PFSK-1 (cell line): ENCODE results near the gene NRCAM.

ENCODE experiments used
- FOXP2 ChIP-seq: optimal IDR thresholded peaks from 2 replicates; pipeline ENCODE3; 2011; ENCODE audit warnings: borderline replicate concordance, control low read depth, inconsistent platforms; ENCODE audit not compliant: insufficient read depth; ENCODE audit errors: extremely low read length, extremely low read depth
- POLR2AphosphoS5 ChIP-seq: IDR thresholded peaks from 2 replicates; pipeline ENCODE4 v1.6.1; 2012; ENCODE audit warnings: low read depth, mild to moderate bottlenecking, control low read depth, low read length, moderate library complexity
- SIN3A ChIP-seq: IDR thresholded peaks from 2 replicates; pipeline ENCODE4 v1.6.1; 2012; ENCODE audit warnings: mild to moderate bottlenecking, low read length, moderate library complexity, borderline replicate concordance; ENCODE audit not compliant: insufficient read depth
- TAF1 ChIP-seq: IDR thresholded peaks from 2 replicates; pipeline ENCODE4 v1.6.1; 2012; ENCODE audit warnings: low read length, control low read depth, borderline replicate concordance; ENCODE audit not compliant: insufficient read depth
- TF ChIP-seq, protein P1 (sequence below), 2 experiments: IDR thresholded peaks; 2 replicates each; pipeline versions ENCODE4 v1.6.1 to v1.8.0; 2011 to 2012; ENCODE audit warnings: low read depth in 2 of 2, low read length in 2 of 2, control low read depth in 1 of 2, inconsistent platforms in 1 of 2, mild to moderate bottlenecking in 1 of 2, moderate library complexity in 1 of 2; ENCODE audit not compliant: insufficient read depth in 1 of 2

NRCAM gene

DNA sequence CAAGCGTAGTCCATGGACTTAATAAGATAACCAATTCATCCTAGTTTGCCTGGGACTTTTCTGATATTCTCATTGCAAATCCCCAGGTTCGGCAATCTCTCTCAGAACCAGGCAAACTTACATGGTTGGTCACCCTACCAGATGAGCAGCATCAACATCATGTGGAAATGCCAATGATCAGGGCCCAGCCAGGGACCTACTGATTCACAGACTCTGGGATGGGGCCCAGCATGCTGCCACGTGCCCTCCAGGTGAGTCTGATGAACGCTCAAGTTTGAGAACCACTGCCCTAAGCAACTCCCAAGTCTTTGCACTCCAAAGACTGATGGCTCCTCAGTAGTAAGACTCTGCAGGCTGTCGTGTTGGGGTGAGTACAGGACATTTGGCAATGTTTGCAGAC lies 328.8 kb downstream of the NRCAM start:
- TF ChIP-seq SIN3A: no peak
- TF ChIP-seq TAF1: no peak
- no peak for TF ChIP-seq FOXP2
- TF ChIP-seq, protein P1, sequence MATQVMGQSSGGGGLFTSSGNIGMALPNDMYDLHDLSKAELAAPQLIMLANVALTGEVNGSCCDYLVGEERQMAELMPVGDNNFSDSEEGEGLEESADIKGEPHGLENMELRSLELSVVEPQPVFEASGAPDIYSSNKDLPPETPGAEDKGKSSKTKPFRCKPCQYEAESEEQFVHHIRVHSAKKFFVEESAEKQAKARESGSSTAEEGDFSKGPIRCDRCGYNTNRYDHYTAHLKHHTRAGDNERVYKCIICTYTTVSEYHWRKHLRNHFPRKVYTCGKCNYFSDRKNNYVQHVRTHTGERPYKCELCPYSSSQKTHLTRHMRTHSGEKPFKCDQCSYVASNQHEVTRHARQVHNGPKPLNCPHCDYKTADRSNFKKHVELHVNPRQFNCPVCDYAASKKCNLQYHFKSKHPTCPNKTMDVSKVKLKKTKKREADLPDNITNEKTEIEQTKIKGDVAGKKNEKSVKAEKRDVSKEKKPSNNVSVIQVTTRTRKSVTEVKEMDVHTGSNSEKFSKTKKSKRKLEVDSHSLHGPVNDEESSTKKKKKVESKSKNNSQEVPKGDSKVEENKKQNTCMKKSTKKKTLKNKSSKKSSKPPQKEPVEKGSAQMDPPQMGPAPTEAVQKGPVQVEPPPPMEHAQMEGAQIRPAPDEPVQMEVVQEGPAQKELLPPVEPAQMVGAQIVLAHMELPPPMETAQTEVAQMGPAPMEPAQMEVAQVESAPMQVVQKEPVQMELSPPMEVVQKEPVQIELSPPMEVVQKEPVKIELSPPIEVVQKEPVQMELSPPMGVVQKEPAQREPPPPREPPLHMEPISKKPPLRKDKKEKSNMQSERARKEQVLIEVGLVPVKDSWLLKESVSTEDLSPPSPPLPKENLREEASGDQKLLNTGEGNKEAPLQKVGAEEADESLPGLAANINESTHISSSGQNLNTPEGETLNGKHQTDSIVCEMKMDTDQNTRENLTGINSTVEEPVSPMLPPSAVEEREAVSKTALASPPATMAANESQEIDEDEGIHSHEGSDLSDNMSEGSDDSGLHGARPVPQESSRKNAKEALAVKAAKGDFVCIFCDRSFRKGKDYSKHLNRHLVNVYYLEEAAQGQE (IDR thresholded peaks at IDR 0.05; ENCODE audit: insufficient read depth in 1 of 2, low read depth in 2 of 2, low read length in 2 of 2): no peak

DNA sequence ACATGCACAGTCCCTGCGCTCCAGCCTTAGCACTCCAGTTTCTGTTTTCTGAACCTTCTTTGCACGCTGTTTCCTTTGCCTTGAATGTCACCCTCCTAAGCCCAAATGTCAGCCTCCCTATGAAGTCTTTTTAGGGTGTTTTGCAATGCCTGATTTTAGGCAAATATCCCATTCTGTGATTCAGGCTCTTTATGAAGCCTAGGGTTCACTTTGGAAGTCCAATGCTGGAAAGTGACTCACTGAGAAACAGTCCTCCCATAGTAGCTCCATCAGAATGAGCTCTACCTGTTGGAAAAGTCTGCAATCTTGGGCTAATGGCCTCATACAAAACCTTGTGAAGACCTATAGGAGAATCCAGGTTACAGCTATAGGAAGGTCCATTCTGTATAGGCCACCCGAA lies 331.4 kb downstream of the NRCAM start:
- TF ChIP-seq TAF1: no peak
- no peak for TF ChIP-seq FOXP2
- TF ChIP-seq SIN3A: no peak
- TF ChIP-seq, protein P1 (IDR thresholded peaks at IDR 0.05; ENCODE audit: insufficient read depth in 1 of 2, low read depth in 2 of 2, low read length in 2 of 2): no peak
- no peak for TF ChIP-seq POLR2AphosphoS5

DNA sequence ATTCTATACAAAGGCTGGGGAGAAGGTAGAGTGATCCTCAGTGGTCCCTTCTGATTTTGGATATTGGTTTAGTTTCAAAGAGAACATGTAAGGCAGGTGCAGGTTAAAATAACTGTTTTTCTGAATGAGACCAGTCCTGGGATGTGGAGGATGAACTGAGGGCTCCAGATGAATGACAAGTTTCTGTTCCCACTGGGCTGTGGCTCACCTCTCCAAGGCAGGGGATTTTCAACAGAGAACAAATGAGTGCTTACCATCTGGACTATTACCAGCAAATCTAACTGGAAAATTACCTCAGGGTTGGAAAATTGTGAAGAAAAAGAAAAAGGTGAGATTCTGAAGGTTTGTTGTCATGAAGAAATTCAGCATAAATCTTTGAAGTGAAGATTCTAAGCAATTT lies 334.1 kb downstream of the NRCAM start:
- TF ChIP-seq FOXP2 (no peak), SIN3A (no peak), POLR2AphosphoS5 (no peak), TAF1 (no peak)
- TF ChIP-seq, protein P1 (IDR thresholded peaks at IDR 0.05; ENCODE audit: insufficient read depth in 1 of 2, low read depth in 2 of 2, low read length in 2 of 2): no peak

DNA sequence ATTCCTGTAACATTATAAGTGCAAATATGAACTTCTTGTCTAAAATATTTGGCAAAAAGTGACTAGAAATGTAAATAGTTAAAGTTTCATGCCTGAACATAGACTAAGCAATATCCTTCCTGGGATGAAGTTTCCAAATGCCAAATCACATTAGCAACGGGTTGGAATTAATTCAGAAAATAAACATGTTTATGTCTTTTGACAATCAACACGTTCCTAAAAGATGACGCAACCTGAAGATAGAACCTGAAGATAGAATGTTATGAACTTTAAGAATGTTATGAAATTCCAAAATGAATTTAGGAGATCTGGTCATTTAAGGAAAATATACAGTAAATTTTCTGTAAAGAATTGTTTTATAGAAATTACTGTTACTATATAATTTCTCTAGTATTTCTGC lies 335.3 kb downstream of the NRCAM start:
- no peak for TF ChIP-seq TAF1
- no peak for TF ChIP-seq SIN3A
- no peak for TF ChIP-seq FOXP2
- TF ChIP-seq POLR2AphosphoS5: no peak
- TF ChIP-seq, protein P1 (IDR thresholded peaks at IDR 0.05; ENCODE audit: insufficient read depth in 1 of 2, low read depth in 2 of 2, low read length in 2 of 2): no peak

DNA sequence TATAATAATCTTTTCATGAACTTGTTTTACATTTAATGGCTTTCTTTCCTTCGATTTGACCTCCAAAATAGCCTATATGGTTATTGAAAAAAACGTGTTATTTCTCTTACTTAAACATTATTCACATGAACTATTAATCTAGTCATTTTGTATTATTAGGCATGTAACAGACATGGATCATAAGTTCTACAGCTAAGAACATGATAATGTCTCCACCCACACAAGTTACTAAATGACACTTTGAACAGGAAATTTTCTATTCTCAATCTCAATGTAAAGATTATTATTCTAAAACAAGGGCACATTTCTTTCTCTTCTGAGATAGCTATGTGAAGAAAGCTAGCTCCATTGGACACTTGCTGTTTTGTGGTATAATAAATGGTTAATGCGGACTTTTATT lies 336.0 kb downstream of the NRCAM start:
- no peak for TF ChIP-seq POLR2AphosphoS5
- TF ChIP-seq TAF1: no peak
- TF ChIP-seq SIN3A: no peak
- TF ChIP-seq, protein P1 (IDR thresholded peaks at IDR 0.05; ENCODE audit: insufficient read depth in 1 of 2, low read depth in 2 of 2, low read length in 2 of 2): no peak
- no peak for TF ChIP-seq FOXP2
